Left lung (tissue), 10 donors: Measurements from ENCODE around the gene HAUS7. TPM values are rescaled to one million over a fixed set of nuclear protein-coding genes. Genes with fewer than 3 reads are reported as not detected.

Source experiments
- ATAC-seq: fragments of 200-7000 bp; cut with Tn5 transposase; one replicate; pipeline ENCODE4 v1.9.1; 2020; ENCODE audit warnings: moderate library complexity
- DNase-seq, 4 donors: peaks; one replicate each; pipeline ENCODE4 v3.0.0-alpha.2; 2013 to 2020
- H3K27ac ChIP-seq, 2 donors: fragments of 200-600 bp; sonication (generic) in 1 of 2; one replicate each; pipeline versions ENCODE4 v1.5.0 to v1.8.0; 2020 to 2021
- H3K27me3 ChIP-seq, 2 donors: fragments of 200-600 bp; sonication (generic) in 1 of 2; one replicate each; pipeline versions ENCODE4 v1.5.0 to v1.8.0; 2020 to 2021
- H3K36me3 ChIP-seq, 2 donors: fragments of 200-600 bp; sonication (generic) in 1 of 2; one replicate each; pipeline versions ENCODE4 v1.5.0 to v1.8.0; 2020 to 2021
- H3K4me1 ChIP-seq, 2 donors: fragments of 200-600 bp; one replicate each; pipeline ENCODE4 v1.8.0; 2021
- H3K4me3 ChIP-seq, 2 donors: fragments of 200-600 bp; sonication (generic) in 1 of 2; one replicate each; pipeline versions ENCODE4 v1.5.0 to v1.8.0; 2020 to 2021; ENCODE audit warnings: mild to moderate bottlenecking in 1 of 2
- H3K9me3 ChIP-seq, 2 donors: fragments of 200-600 bp; sonication (generic) in 1 of 2; one replicate each; pipeline versions ENCODE4 v1.5.0 to v1.8.0; 2020 to 2021
- CTCF ChIP-seq, 2 donors: fragments of 200-600 bp; sonication (generic) in 1 of 2; IDR thresholded peaks; one replicate each; pipeline versions ENCODE4 v1.5.0 to v1.8.0; 2021; ENCODE audit warnings: antibody characterized with exemption in 2 of 2
- intact Hi-C, 2 donors: fragments of 100-400 bp; cut with DNase I; formaldehyde crosslinking; loops; one replicate each; pipeline versions ENCODE4 v1.11.2 to v1.14.2; 2022
- polyA plus RNA-seq, 6 donors: library from polyadenylated mRNA; unstranded; fragments of 120-200 nt; gene quantifications; one replicate each; pipeline ENCODE4 v1.2.1, GENCODE V29; 2013; ENCODE audit not compliant: insufficient read length in 6 of 6
- total RNA-seq, 2 donors: library from RNA; stranded (reverse); fragmentation: NEBNext Ultra II Directional; extraction: Animal tissue kit (Norgen Biotek cat#: 25700); gene quantifications; one replicate each; pipeline ENCODE4 v1.2.1, GENCODE V29; 2021
- donor health status: DM: no; HTN: yes; CAD: no.
- donor health status: DM: no; HTN: no; CAD: no.

The HAUS7 gene
- total and polyA plus RNA-seq, 8 donors, result 20.1 to 42.4 (median 33.7) TPM

- H3K27me3 ChIP-seq, result peaks cover 10 to 20% of the 10 kb centered on the region in 2 donors
- H3K4me1 ChIP-seq, result peaks cover 0 to 3% of the 10 kb centered on the region in 2 donors
- ATAC-seq (no peak), DNase-seq (no peak)
- H3K4me3 ChIP-seq, result no peak overlapping the region
- H3K27ac ChIP-seq, result no peak overlapping the region
- H3K36me3 ChIP-seq, result no peaks in the 10 kb centered on the region
- H3K9me3 ChIP-seq, result no peaks in the 10 kb centered on the region
- intact Hi-C loops, result no loop called here
- no peak for TF ChIP-seq CTCF (IDR thresholded peaks at IDR 0.05)
Observed at GRCh38 chrX:153512501-153512893, 42.1 kb upstream of the HAUS7 start.

GRCh38 chrX:153511784-153512500 lies 41.6 kb upstream of the HAUS7 start:
- H3K36me3 ChIP-seq, result no peaks in the 10 kb centered on the region
- H3K4me3 ChIP-seq, result no peak overlapping the region
- DNase-seq (no peak), ATAC-seq (no peak)
- H3K4me1 ChIP-seq, result peaks cover 0 to 3% of the 10 kb centered on the region in 2 donors
- no peak overlapping the region for H3K27ac ChIP-seq
- peaks cover 5 to 14% of the 10 kb centered on the region in 2 donors for H3K27me3 ChIP-seq
- no peaks in the 10 kb centered on the region for H3K9me3 ChIP-seq
- TF ChIP-seq CTCF (IDR thresholded peaks at IDR 0.05), result no peak
- intact Hi-C loops, result no loop called here

GRCh38 chrX:153510383-153510782 lies 40.0 kb upstream of the HAUS7 start:
- intact Hi-C loops, result no loop called here
- ATAC-seq, result no peak

GRCh38 chrX:153509592-153509991 lies 39.2 kb upstream of the HAUS7 start:
- intact Hi-C loops, result no loop called here
- TF ChIP-seq CTCF (IDR thresholded peaks at IDR 0.05), result no peak
- ATAC-seq (no peak), DNase-seq (no peak)
- no peaks in the 10 kb centered on the region for H3K36me3 ChIP-seq
- H3K27ac ChIP-seq, result no peak overlapping the region
- H3K4me1 ChIP-seq, result peaks cover 0 to 3% of the 10 kb centered on the region in 2 donors
- no peaks in the 10 kb centered on the region for H3K9me3 ChIP-seq
- no peak overlapping the region for H3K4me3 ChIP-seq
- no peaks in the 10 kb centered on the region for H3K27me3 ChIP-seq

More at GRCh38 chrX:153510383-153510782, 40.0 kb upstream of the HAUS7 start:
- no peak for DNase-seq
- Histone ChIP-seq H3K27ac (no peak overlapping the region), H3K36me3 (no peaks in the 10 kb centered on the region), H3K27me3 (peaks cover 0 to 2% of the 10 kb centered on the region in 2 donors), H3K9me3 (no peaks in the 10 kb centered on the region), H3K4me3 (no peak overlapping the region), H3K4me1 (peaks cover 0 to 3% of the 10 kb centered on the region in 2 donors)
- no peak for TF ChIP-seq CTCF (IDR thresholded peaks at IDR 0.05)

- peaks cover 0 to 3% of the 10 kb centered on the region in 2 donors for H3K4me1 ChIP-seq
- no peak overlapping the region for H3K4me3 ChIP-seq
- H3K36me3 ChIP-seq, result no peaks in the 10 kb centered on the region
- intact Hi-C loops, result no loop called here
- ATAC-seq, result peak; percentile 84
- H3K27ac ChIP-seq, result no peak overlapping the region
- peak; percentile 83 to 90 for TF ChIP-seq CTCF (IDR thresholded peaks at IDR 0.05)
- peak; percentile 56 to 95 (median 82) for DNase-seq
- H3K9me3 ChIP-seq, result no peaks in the 10 kb centered on the region
- no peaks in the 10 kb centered on the region for H3K27me3 ChIP-seq
Observed at GRCh38 chrX:153507484-153508178, 37.3 kb upstream of the HAUS7 start.
